NCI-H2081 (cell line): ENCODE measurements around the gene LPAR1.

Experiments used
- DNase-seq, 2 experiments: peaks; one replicate each; lab custom pipeline; 2025; lab: John Stamatoyannopoulos, UW

LPAR1 gene

GRCh38 chr9:111001526-111001925 lies 36.7 kb downstream of the LPAR1 start:
- DNase-seq = no peak

- DNase-seq = no peak
Observed at GRCh38 chr9:111000202-111000601, 38.1 kb downstream of the LPAR1 start.

DNA sequence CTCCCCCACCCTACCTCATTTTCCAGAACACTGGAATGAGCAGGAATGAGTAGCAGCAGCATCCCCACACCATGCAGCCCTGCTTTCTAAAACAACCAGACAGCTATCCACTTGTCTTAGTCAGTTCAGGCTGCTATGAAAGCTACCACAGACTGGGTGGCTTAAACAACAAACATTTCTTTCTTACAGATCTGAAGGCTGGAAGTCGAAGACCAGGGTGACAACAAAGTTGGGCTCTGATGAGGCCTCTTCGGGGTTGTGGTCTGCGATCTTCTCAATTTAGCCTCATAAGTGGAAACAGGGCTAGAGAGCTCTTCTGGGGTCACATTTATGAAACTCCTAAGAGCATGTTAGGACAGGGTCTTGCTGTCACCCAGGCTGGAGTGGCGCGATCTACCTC lies 38.9 kb downstream of the LPAR1 start:
- DNase-seq = no peak

- no peak for DNase-seq
Observed at GRCh38 chr9:110997847-110998246, 40.4 kb downstream of the LPAR1 start.

GRCh38 chr9:110996436-110997220 lies 41.6 kb downstream of the LPAR1 start:
- no peak for DNase-seq

GRCh38 chr9:110995420-110996340 lies 42.6 kb downstream of the LPAR1 start:
- DNase-seq = no peak

DNA sequence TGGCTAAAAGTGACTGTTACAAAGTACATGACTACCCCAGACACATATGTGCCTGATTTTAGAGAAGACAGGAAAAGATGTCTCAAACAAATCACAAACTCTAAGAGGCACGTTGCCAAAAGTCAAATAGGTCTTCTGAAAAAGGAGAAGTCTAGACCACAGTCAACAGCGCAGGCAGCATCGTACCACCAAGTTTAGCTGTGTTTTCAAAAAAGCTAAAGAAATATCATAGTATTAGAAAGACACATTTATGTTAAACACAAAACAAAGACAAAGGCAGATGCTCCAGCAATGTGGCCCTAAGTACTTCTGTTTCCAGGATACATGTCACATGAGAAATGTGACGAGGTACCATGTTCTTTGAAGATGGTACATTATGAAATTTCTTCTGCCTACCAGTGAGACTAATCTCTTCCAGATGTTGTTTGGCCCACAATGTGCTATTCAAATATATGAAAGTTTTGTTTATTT lies 43.5 kb downstream of the LPAR1 start:
- DNase-seq = no peak

- no peak for DNase-seq
Observed at GRCh38 chr9:110990481-110990880, 47.8 kb downstream of the LPAR1 start.

- DNase-seq = no peak
Observed at GRCh38 chr9:110986529-110986928, 51.7 kb downstream of the LPAR1 start.

DNA sequence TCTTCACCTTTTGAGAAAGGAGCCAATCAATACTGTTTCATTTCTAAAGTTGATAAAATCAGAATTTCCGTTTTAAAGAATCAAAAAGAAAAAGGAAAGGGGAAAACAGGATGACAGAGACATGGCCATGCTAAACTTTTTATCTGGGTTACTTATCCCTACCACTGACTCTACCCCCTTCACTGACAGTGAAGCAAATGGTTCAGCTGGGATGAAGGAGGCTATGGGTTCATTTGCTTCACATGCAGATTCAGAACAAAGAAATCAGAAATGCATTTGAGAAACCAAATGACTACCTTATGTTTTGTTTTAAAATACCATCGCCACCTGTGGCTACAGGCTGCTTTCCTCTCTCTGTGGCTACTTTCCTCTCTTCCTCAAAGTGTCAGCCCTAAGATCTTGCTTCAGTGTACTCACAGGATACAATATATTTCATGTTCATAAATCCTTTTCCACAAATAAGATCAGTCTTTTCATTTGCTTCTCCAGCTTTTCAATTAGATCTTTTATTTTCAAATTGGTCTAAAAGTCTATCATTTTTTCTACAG lies 53.3 kb downstream of the LPAR1 start:
- DNase-seq = no peak

DNA sequence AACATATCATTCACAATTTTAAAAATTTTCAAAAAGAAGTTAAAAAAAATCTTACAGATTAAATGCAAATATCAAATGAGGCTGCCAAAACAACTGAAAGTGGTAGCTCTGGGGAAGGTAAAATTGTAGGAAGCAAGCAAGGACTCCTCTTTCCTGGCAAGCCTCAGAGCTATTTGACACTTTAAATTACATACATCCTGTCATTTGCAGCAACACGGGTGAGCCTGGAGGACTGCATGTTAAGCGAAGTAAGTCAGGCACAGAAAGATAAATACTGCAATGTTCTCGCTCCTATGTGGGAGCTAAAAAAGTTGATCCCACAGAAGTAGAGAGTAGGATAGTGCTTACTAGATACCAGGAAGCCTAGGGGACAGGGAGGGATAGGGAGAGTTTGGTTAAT lies 58.0 kb downstream of the LPAR1 start:
- no peak for DNase-seq

- no peak for DNase-seq
Observed at GRCh38 chr9:110979636-110980035, 58.6 kb downstream of the LPAR1 start.

DNA sequence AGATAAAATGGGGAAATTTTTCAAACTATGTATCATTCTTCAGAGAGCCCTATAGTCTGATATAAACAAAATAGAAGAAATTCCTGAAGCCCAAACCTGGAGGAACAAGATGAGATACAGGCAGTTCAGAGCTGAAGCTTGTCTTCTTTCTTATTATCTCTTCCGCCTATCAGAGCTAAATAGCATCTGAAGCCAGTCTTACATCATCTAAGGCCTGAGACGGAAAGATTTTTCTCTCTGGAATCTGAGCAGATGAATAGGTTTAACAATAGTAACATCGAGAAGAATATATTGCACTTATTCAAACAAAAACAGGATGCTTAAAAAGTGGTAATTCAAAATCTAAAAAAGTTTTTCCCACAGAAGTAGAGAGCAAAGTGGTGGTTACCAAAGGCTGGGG lies 59.8 kb downstream of the LPAR1 start:
- DNase-seq = no peak

GRCh38 chr9:110977259-110977709 lies 61.0 kb downstream of the LPAR1 start:
- no peak for DNase-seq

GRCh38 chr9:110975969-110976368 lies 62.3 kb downstream of the LPAR1 start:
- no peak for DNase-seq

- no peak for DNase-seq
Observed at GRCh38 chr9:110975278-110975677, 63.0 kb downstream of the LPAR1 start.

- no peak for DNase-seq
Observed at GRCh38 chr9:110971705-110972104, 66.6 kb downstream of the LPAR1 start.

DNA sequence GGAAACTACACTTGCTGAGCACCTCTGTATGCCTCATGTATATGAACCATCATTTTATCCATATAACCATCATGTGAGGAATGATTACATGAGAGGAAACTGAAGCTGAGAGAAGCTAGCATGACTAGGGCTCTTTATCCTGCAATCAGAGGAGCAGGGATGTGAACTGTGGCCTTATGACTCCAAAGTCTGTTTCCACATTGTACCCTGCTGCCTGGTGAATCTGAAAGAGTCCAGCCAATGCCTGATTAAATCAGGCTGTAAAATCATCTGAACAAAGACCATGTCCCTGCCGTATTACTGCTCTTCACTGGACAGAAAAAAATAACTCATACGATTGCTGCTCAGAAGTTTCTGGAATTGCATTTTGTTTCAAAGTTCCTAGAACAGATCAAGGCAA lies 67.0 kb downstream of the LPAR1 start:
- DNase-seq = no peak

DNA sequence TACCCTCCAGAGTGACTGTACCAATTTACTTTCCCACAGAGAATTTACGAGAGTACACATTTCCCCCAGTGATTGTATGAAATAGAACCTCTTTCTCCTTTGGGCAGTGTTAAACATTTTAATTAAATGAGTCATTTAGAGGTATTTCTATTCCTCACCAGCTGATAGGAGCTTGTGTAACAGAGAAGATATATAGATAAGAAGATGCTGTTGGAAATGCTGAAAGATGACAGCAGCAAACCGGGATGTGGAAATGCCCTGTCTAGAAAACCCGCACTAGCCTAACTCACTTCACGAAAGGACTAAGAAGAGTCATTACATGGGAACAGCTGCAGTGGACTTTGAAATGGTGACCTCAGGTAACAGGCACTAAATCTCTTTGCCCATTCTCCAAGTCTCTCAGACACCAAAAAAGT lies 68.3 kb downstream of the LPAR1 start:
- DNase-seq = no peak

DNA sequence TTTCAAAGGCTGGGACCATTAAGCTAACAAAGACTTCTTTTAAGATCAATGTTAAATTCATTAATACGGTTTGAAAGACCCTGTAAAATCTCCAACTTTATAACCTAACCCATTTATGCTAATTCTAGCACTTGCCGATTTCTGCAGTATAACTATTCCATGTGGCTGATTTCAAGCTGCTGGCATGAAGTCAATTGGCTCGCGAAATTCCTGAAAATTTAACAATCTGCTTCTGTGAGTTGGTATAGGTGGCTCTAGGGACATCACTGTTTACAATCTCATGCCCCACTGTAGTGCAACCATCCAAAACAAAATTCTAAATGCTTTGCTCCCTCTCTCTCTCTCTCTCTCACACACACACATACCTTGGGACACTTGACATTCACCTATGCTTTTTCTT lies 70.2 kb downstream of the LPAR1 start:
- DNase-seq = no peak

DNA sequence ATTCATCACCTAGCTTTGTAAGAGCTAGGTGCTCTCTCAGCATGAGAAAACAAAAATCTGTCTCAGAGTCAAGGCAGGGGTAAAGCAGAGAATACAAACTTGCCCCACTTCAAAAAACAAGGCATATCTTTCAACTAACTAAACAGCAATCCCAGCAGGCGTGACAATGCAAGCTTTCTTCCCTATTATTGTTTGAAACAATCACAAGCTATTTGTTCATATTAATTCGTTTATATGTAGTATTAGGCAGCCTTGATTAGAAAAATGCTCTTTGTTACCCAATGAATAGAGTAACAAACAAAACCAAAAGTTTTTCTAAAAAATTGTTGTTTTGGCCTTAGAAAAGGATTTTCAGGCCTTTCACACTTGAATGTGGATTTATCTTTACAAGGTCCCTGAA lies 71.1 kb downstream of the LPAR1 start:
- DNase-seq = no peak

GRCh38 chr9:110960288-110960687 lies 78.0 kb downstream of the LPAR1 start:
- no peak for DNase-seq

DNA sequence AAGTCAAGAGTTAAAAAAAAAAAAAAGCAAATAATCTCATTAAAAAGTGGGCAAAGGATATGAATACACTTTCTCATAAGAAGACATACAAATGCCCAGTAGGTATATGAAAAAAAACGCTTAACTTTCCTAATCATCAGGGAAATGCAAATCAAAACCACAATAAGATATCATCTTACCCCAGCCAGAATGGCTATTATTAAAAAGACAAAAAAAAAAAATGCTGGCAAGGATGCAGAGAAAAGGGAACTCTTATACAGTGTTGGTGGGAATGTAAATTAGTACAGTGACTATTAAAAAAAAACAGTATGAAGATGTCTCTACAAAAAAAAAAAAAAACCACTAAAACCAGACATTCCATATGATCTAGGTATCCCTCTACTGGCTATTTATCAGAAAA lies 79.4 kb downstream of the LPAR1 start:
- no peak for DNase-seq
